GM12878 (cell line): ENCODE results near the gene RAB13.

Experiments
- CTCF ChIP-seq, 3 experiments: IDR thresholded peaks in 2 of 3; conservative IDR thresholded peaks in 1 of 3; 2 replicates each; pipeline ENCODE4 v1.5.1; 2011; ENCODE audit warnings: low read depth in 3 of 3, low read length in 3 of 3, mild to moderate bottlenecking in 3 of 3, control low read depth in 2 of 3, moderate library complexity in 2 of 3, inconsistent platforms in 1 of 3, mixed read lengths in 1 of 3; ENCODE audit not compliant: control insufficient read depth in 2 of 3, insufficient read depth in 1 of 3; ENCODE audit errors: extremely low read depth in 1 of 3
- MEF2A ChIP-seq: IDR thresholded peaks from 2 replicates; pipeline ENCODE4 v1.6.1; 2011; ENCODE audit warnings: low read depth, mild to moderate bottlenecking, low read length, moderate library complexity; ENCODE audit not compliant: insufficient read depth
- USF1 ChIP-seq: IDR thresholded peaks from 2 replicates; pipeline ENCODE4 v1.6.1; 2011; ENCODE audit warnings: borderline replicate concordance, low read depth, mild to moderate bottlenecking, moderate library complexity, mixed read lengths, low read length; ENCODE audit not compliant: insufficient read depth; ENCODE audit errors: extremely low read length

- no peak for TF ChIP-seq MEF2A
- no peak for TF ChIP-seq USF1
- no peak for TF ChIP-seq CTCF (IDR thresholded peaks at IDR 0.05 in 2 of 3, conservative IDR thresholded peaks at IDR 0.05 in 1 of 3; ENCODE audit: control insufficient read depth in 2 of 3, extremely low read depth in 1 of 3, insufficient read depth in 1 of 3, low read depth in 3 of 3, low read length in 3 of 3)
Observed at GRCh38 chr1:153942766-153943549, 43.2 kb downstream of the RAB13 start.
